K562 (cell line): ENCODE results near the gene ZBTB20. TPM values are rescaled to one million over a fixed set of nuclear protein-coding genes. Genes with fewer than 3 reads are reported as not detected.

Experiments
- ATAC-seq: fragments of 200-7000 bp; cut with Tn5 transposase; 3 replicates; pipeline ENCODE4 v1.9.1; 2020; ENCODE audit warnings: moderate library complexity
- BruUV-seq: library from RNA; stranded (reverse); fragments of 400-500 nt; replicated peaks from 2 replicates; lab custom pipeline; 2021; lab: Mats Ljungman, UMichigan
- CTCF ChIA-PET: fragments of 300-600 bp; formaldehyde crosslinking; extraction: SDS; loops from one replicate; lab custom pipeline; 2021; ENCODE audit warnings: low intra/inter-chr PET ratio; lab: Yijun Ruan, JAX
- POLR2A ChIA-PET: fragments of 300-600, 350-650 bp; sonication (Branson Sonifier 250); formaldehyde crosslinking; extraction: SDS; loops from one replicate; lab custom pipeline; 2021; ENCODE audit warnings: antibody characterized with exemption, inconsistent platforms; lab: Yijun Ruan, JAX
- DNase-seq, 4 experiments: peaks; one replicate each; pipeline versions ENCODE4 v3.0.0 to v3.0.0-alpha.2; 2011 to 2018; ENCODE audit warnings: low spot score in 3 of 4, mixed read lengths in 3 of 4; ENCODE audit errors: extremely low read depth in 1 of 4
- FAIRE-seq: peaks from 2 replicates; lab custom pipeline; 2011; peaks lifted over from hg19 to GRCh38; lab: Jason Lieb, UNC
- H2AFZ ChIP-seq: 2 replicates; pipeline ENCODE4 v1.6.0; 2011; ENCODE audit warnings: low read depth, low read length, control low read depth, inconsistent platforms
- H3K27ac ChIP-seq: fragments of 200-600 bp; 3 replicates; pipeline ENCODE4 v1.8.0; 2011; ENCODE audit warnings: low read depth, mild to moderate bottlenecking, control low read depth, inconsistent platforms, low read length, moderate library complexity, mixed read lengths; ENCODE audit errors: extremely low read depth
- H3K27me3 ChIP-seq, 2 experiments: fragments of 300-600 bp in 1 of 2; 2 replicates in 1 of 2; 3 replicates in 1 of 2; pipeline versions ENCODE4 v1.6.0 to v1.8.0; 2011; ENCODE audit warnings: inconsistent platforms in 2 of 2, low read length in 2 of 2, mild to moderate bottlenecking in 1 of 2, mixed read lengths in 1 of 2, moderate library complexity in 1 of 2; ENCODE audit not compliant: control insufficient read depth in 2 of 2, insufficient read depth in 2 of 2
- H3K36me3 ChIP-seq: fragments of 300-600 bp; 3 replicates; pipeline ENCODE4 v1.8.0; 2011; ENCODE audit warnings: mild to moderate bottlenecking, low read length, inconsistent platforms; ENCODE audit not compliant: control insufficient read depth, insufficient read depth
- H3K4me1 ChIP-seq, 2 experiments: fragments of 200-600 bp in 1 of 2; replicated peaks in 1 of 2; 2 replicates in 1 of 2; 3 replicates in 1 of 2; pipeline versions ENCODE4 v1.5.1 to v1.8.0; 2011; ENCODE audit warnings: inconsistent platforms in 2 of 2, low read length in 2 of 2, mild to moderate bottlenecking in 1 of 2, mixed read lengths in 1 of 2, moderate library complexity in 1 of 2; ENCODE audit not compliant: control insufficient read depth in 2 of 2, insufficient read depth in 2 of 2
- H3K4me2 ChIP-seq: 2 replicates; pipeline ENCODE4 v1.6.1; 2011; ENCODE audit warnings: low read length, control low read depth, inconsistent platforms, mixed read lengths; ENCODE audit not compliant: insufficient read depth
- H3K4me3 ChIP-seq: fragments of 200-600 bp; sonication (generic), shearing (Covaris generic); 2 replicates; pipeline ENCODE4 v1.5.1; 2016; ENCODE audit warnings: control low read depth, inconsistent platforms
- H3K79me2 ChIP-seq: fragments of 200-600 bp; 3 replicates; pipeline ENCODE4 v1.8.0; 2011; ENCODE audit warnings: low read length, inconsistent platforms; ENCODE audit not compliant: control insufficient read depth, insufficient read depth
- H3K9ac ChIP-seq, 2 experiments: 2 replicates each; pipeline versions ENCODE4 v1.6.0 to v1.6.1; 2011; ENCODE audit warnings: low read depth in 2 of 2, low read length in 2 of 2, control low read depth in 1 of 2, inconsistent platforms in 1 of 2, mild to moderate bottlenecking in 1 of 2, mixed read lengths in 1 of 2; ENCODE audit not compliant: insufficient read depth in 1 of 2
- H3K9me1 ChIP-seq: one replicate; pipeline ENCODE4 v1.6.0; 2011; ENCODE audit warnings: inconsistent platforms, mild to moderate bottlenecking, low read length, moderate library complexity; ENCODE audit not compliant: control insufficient read depth, insufficient read depth
- H3K9me3 ChIP-seq: replicated peaks from 2 replicates; pipeline ENCODE4 v1.5.1; 2011; ENCODE audit warnings: low read depth, low read length, inconsistent platforms; ENCODE audit not compliant: control insufficient read depth, insufficient read depth
- H4K20me1 ChIP-seq: replicated peaks from 2 replicates; pipeline ENCODE4 v1.6.1; 2011; ENCODE audit warnings: low read length, inconsistent platforms, mixed read lengths; ENCODE audit not compliant: control insufficient read depth, insufficient read depth
- ARNT ChIP-seq, 2 experiments: fragments of 450-650 bp; IDR thresholded peaks; 2 replicates each; pipeline ENCODE4 v1.6.1; 2016; ENCODE audit warnings: mild to moderate bottlenecking in 1 of 2
- ELF1 ChIP-seq: fragments of 200-800 bp; sonication (Bioruptor generic); IDR thresholded peaks from 2 replicates; pipeline ENCODE4 v1.6.1; 2016; ENCODE audit warnings: missing genetic modification characterization, missing compliant biosample characterization
- FOXK1 ChIP-seq: sonication (generic); formaldehyde crosslinking; IDR thresholded peaks from 2 replicates; pipeline ENCODE4 v1.8.0; 2022; ENCODE audit warnings: missing genetic modification reagents, mild to moderate bottlenecking, borderline replicate concordance
- THAP12 ChIP-seq: fragments of 250-450 bp; sonication (Bioruptor Pico); IDR thresholded peaks from 2 replicates; pipeline ENCODE4 v1.9.0; 2021; ENCODE audit warnings: mild to moderate bottlenecking, inconsistent platforms
- THRA ChIP-seq: fragments of 450-650 bp; IDR thresholded peaks from 2 replicates; pipeline ENCODE4 v1.6.1; 2017; ENCODE audit warnings: mild to moderate bottlenecking, moderate library complexity
- USF1 ChIP-seq: sonication (generic); formaldehyde crosslinking; IDR thresholded peaks from 2 replicates; pipeline ENCODE4 v1.9.0; 2022; ENCODE audit warnings: mild to moderate bottlenecking, missing genetic modification reagents
- WGBS: fragments of 100-300 bp; shearing (Covaris generic); methylation state at CpG from one replicate; pipeline ENCODE4 v1.1.6; 2016; ENCODE audit warnings: low coverage, mixed read lengths; ENCODE audit not compliant: insufficient coverage; ENCODE audit errors: missing lambda C conversion rate; 5-methylcytosine and 5-hydroxymethylcytosine counted together
- in situ Hi-C: fragments of 300-500 bp; cut with MboI; formaldehyde crosslinking; loops from 4 replicates; pipeline ENCODE4 v1.15.0; 2018; ENCODE audit warnings: inconsistent platforms, mixed read lengths
- intact Hi-C: fragments of 100-400 bp; cut with micrococcal nuclease; formaldehyde crosslinking; loops from 2 replicates; pipeline ENCODE4 v1.14.2; 2022
- polyA plus RNA-seq, 8 experiments: library from polyadenylated mRNA; depleted of rRNA in 4 of 8; stranded (reverse) in 5 of 8; unstranded in 3 of 8; fragments of >200 nt; fragmentation: Nextera tagmentation in 2 of 8; fragmentation: Illumina TruSeq in 1 of 8; extraction: Ambion mirVana in 2 of 8; extraction: Trizol in 1 of 8; gene quantifications; 2 replicates each; pipeline versions ENCODE4 v1.2.1 to v1.2.3, GENCODE V29; 2011 to 2014; ENCODE audit warnings: inconsistent platforms in 1 of 8, missing spikeins in 1 of 8
- total RNA-seq, 7 experiments: library from RNA; depleted of rRNA in 6 of 7; stranded (reverse); fragments of >200 nt in 6 of 7; fragmentation: Illumina TruSeq in 2 of 7; extraction: Trizol in 2 of 7; gene quantifications; 2 replicates each; pipeline versions ENCODE4 v1.2.1 to v1.2.3, GENCODE V29; 2011 to 2021; ENCODE audit warnings: low replicate concordance in 1 of 7

The ZBTB20 gene
- total and polyA plus RNA-seq, 9 of the 15 experiments (the other 6 are each of a cell fraction or from before 2014, with no cell fraction given), result 0.17 to 1.7 (median 0.45) TPM

GRCh38 chr3:114365909-114366308 lies 781.2 kb downstream of the ZBTB20 start (continued):
- TF ChIP-seq THAP12 (CRISPR knock-in tag), result no peak
- no peak for TF ChIP-seq ELF1 (tag)
- TF ChIP-seq ARNT (IDR thresholded peaks at IDR 0.05), result no peak

- ATAC-seq (no peak), DNase-seq (no peak), FAIRE-seq (no peak)
- in situ Hi-C loops, result no loop called here
- WGBS, result 5% methylated on average over 3 of the region's 6 CpGs
- Histone ChIP-seq H3K79me2 (no peaks in the 10 kb centered on the region), H3K9me3 (no peaks in the 10 kb centered on the region), H3K36me3 (no peaks in the 10 kb centered on the region), H3K27ac (no peak overlapping the region), H3K27me3 (0 out of 5 replicates have a peak, but pooled peaks cover 0 to 4% of the 10 kb centered on the region in 2 experiments), H3K9me1 (no peaks in the 10 kb centered on the region), H4K20me1 (no peaks in the 10 kb centered on the region), H3K4me1 (no peaks in the 10 kb centered on the region), H3K4me2 (no peak overlapping the region), H3K9ac (no peak overlapping the region), H3K4me3 (no peak overlapping the region), H2AFZ (no peak overlapping the region)
- no TSS peak for BruUV-seq
- intact Hi-C loops, result no loop called here
- CTCF ChIA-PET, result no interaction called here
- POLR2A ChIA-PET, result no interaction called here
- TF ChIP-seq THRA (no peak), USF1 (no peak), FOXK1 (CRISPR knock-in tag) (no peak)
These were observed 782.1 kb downstream of the ZBTB20 start for GRCh38 chr3:114364806-114365654.
